Right renal cortex interstitium (tissue), 3 donors: ENCODE data around the gene RYR1. TPM values are rescaled to one million over a fixed set of nuclear protein-coding genes. Genes with fewer than 3 reads are reported as not detected.
"Not testable (repeated sequence)": the region's sequence is repeated elsewhere in the genome, so short reads cannot be mapped to it uniquely, and the experiment has no call there.

Source experiments
- DNase-seq, 3 donors: peaks; one replicate each; pipeline ENCODE4 v3.0.0-alpha.2; 2013; ENCODE audit warnings: low read depth in 3 of 3, low spot score in 2 of 3
- polyA plus RNA-seq, 3 donors: library from polyadenylated mRNA; unstranded; fragments of 120-200 nt; gene quantifications; one replicate each; pipeline ENCODE4 v1.2.1, GENCODE V29; 2013; ENCODE audit not compliant: insufficient read length in 3 of 3

The RYR1 gene
- polyA plus RNA-seq, 3 donors = 4.2 to 5.0 (median 4.6) TPM

DNA sequence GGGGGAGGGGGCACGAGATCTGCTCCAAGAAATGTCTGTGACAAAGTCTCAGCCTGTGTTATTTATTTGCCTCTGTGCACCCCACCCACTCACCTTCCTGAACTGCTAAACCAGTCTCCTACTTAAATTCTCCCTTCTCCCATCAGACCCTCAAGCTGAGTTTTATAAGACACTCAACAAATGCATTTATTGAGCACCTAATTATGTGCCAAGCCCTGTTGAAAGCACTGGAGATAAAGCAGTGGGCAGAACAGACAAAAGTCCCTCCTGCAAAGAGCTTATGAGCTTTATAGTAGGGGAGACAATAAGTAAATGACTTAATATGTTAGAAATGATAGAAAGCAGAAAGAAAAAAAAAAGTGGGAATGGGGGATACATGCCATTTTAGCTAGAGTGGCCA is 34.0 kb upstream of the RYR1 start:
- DNase-seq = no peak

DNA sequence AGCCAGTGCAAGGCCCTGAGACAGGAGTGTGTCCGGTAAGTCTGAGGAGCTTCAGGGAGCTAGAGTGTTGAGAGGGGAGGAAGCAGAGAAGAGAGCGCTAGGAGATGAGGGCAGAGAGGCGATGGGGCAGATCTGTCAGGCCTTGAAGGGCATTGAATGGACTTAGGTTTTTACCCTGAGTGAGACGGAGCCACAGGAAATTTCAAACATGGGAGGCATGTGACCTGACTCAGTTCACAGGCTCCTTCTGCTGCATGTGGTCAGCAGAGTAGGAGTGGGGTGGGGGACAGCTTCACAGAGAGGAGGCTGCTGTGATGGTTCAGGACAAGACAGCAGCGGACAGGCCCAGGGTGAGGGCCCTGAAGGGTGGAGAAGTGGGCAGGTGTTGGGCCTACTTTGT is 33.1 kb upstream of the RYR1 start:
- no peak for DNase-seq

DNA sequence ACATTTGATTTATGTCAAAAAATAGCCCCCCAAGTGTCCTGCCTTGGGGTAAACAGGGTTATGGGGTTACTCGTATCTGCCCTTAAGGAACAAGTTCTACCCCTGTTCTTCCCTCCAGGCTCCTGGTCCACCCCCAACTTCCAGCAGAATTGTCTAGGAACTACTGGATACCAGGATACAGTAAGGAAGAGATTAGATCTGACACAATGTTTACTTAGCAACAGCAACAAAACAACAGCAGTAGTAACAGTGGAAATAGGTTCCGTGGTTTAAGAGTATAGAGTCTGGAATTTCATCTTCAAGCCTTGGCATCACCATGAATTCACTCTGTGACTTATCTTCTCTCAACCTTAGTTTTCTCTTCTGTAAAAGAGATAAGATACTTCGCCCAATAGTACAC is 32.3 kb upstream of the RYR1 start:
- no peak for DNase-seq

DNA sequence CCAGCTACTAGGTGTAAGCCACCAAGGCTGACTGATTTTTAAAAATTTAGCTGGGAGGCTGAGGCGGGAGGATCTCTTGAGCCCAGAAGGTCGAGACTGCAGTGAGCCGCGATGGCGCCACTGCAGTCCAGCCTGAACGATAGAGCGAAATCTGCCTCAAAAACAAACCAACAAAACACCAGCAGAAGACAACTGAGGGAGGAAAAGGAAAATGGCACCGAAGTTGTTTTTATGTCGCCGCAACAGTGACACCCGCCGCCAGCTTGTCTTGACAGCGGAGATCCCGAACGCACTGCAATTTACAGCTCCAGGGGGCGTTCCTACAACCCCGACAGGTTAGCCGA is 30.9 kb upstream of the RYR1 start:
- no peak for DNase-seq

DNA sequence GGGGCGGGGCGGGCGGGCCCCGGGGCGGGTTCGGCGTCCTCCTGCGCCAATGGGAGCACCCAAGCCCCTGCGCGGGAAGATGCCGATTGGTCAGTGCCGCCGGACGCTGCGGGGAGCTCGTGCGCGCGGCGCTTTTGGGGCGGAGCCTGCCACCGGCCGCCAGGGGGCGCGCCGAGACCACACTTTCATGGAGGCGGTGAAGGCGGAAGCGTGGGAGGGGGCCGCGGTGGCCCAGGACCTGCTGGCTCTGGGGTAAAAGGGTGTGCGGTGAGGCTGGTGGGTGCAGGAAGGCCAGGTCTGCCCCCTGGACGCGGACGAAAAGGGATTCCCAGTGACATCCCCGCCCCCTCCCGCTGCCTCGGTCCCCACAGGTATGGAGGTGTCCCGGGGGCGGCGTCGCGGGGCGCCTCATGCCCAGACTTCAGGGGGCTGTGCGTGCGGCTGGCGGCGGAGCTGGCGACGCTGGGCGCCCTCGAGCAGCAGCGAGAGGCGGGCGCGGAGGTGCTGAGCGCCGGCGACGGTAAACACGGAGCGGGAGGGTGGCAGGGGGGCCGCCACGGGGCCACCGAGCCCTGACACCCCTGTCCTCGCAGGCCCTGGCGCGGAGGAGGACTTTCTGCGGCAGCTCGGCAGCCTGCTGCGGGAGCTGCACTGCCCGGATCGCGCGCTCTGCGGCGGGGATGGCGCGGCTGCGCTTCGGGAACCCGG is 30.4 kb upstream of the RYR1 start, which contains the start of gene FAM98C:
Gene FAM98C (plus strand): TSS at position 127 of the 708 bp plus-strand sequence. CDS start 61 bp downstream, at position 188.
- DNase-seq = peak; percentile 91 to 94 (median 93)

DNA sequence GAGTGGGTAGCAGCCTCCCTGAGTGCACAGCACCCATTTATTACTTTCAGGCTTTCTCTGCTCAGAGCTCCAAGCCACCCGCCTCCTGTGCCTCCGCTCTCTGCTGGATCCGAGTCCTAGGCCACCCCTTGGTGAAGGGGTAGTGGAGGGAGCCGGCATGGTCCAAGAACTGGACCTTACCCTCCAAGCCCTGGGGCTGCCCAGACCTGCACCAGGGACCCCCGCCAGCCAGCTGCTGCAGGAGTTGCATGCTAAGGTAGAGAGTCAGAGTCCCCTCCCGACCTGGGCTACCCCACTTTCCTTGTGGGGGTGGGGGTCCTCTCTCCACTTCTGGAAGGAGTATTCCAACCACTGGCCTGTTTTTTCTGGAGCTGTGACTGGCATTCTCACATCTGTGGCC is 28.6 kb upstream of the RYR1 start:
- no peak for DNase-seq

DNA sequence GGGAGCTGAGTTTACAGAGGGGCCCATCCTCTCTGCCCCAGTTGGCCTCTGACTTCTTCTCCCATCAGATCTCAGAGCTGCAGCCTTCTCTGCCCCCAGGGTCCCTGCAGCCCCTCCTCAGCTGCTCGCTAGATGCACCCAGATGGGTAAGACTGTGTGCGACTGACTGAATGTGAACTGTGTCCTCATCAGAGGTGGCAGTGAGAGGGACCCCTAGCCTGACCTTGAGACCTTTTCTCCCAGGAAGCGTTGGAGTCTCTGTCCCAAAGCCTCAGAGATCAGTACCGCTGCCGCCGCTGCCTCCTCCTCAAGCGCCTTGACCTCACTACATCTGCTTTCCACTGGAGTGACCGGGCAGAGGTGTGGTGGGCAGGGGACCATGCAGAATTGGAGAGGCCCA is 28.2 kb upstream of the RYR1 start:
- DNase-seq = no peak

DNA sequence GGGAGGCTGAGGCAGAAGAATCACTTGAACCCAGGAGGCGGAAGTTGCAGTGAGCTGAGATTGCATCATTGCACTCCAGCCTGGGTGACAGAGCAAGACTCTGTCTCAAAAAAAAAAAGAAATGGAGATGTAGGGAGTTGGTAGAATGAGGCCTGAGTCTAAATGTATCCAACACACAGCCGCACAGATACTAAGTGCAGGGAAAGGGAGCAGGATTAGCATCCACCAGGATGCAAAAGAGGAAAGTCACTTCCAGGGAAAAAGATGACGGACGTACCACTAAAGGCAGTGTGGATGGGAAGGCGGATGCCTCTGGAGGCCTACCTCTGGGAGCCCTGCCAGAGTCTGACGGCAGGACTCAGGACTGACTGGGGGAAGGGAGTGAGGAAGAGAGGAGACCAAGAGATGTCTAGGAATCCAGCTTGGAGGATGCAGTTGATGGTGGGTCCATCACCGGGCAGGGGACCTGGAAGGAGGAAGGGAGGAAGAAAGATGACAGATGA is 23.8 kb upstream of the RYR1 start:
- no peak for DNase-seq

DNA sequence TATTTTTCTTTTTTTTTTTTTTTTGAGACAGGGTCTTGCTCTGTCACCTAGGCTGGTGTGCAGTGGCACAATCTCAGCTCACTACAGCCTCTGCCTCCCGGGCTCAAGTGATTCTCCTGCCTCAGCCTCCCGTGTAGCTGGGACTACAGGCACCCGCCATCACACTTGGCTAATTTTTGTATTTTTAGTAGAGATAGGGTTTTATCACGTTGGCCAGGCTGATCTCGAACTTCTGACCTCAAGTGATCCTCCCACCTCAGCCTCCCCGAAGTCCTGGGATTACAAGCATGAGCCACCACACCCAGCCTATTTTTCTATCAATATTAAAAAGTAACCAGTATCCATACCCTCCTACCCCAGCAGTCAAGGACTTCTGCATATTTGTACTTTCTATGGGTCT is 23.1 kb upstream of the RYR1 start:
- DNase-seq = not testable (repeated sequence)

DNA sequence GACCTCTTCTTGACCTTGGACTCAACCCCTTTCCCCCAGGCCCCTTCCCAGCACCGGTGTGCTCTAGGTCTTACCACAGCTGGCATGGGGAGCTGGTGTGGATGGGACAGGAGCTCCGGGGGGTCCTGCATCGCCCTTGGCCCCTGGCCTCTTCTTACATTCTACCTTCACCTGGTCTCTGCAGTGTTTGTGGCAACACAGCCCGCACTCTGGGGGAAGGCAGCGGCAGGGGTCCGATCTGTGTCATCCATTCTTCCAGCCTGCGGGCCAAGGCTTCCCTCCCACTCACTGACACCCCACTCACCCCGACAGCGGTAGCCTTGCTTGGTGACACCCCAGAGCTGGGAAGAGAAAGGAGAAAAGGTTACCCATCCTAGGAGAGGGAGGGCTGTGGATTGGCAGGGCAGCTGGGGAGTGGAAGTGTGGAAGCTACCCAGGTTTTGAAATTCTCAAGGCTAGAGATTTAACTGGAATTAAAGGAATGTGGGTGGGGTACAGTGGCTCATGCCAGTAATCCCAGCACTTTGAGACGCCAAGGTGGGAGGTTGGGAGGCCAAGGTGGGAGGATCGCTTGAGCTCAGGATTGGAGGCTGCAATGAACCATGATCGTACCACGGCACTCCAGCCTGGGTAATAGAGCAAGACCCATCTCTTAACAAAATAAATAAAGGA is 22.3 kb upstream of the RYR1 start:
- DNase-seq = no peak

DNA sequence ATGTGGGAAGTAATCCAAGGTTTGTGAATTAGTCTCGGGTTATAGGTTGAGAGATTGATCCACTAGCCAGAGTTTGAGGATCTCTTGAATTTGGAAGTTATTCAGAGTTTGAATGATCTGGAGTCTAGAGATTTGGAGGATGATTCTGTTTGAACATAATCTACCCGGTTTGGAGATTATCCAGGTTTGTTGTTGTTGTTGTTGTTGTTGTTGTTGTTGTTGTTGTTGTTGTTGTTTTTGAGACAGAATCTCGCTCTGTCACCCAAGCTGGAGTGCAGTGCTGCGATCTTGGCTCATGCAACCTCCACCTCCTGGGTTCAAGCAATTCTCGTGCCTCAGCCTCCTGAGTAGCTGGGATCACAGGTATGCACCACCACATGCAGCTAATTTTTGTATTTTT is 21.6 kb upstream of the RYR1 start:
- not testable (repeated sequence) for DNase-seq

DNA sequence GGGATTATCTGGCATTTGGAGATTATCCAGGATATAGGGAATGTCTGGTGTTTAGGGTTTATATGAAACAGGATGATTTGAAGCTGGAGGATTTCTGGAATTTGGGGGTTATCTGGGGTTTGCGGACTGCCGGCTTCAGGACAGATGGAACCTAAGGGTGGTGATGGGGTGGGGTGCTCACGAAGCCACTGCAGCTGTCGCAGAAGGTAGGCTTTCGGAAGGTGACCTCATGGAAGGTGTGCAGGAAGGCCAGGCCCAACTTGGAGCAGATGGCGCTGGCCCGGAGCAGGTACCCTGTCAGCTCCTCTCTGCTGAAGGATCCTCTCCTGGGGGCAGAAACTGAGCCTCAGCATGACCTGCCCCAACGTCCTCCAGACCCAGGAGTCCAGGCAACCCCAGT is 21.0 kb upstream of the RYR1 start:
- no peak for DNase-seq

DNA sequence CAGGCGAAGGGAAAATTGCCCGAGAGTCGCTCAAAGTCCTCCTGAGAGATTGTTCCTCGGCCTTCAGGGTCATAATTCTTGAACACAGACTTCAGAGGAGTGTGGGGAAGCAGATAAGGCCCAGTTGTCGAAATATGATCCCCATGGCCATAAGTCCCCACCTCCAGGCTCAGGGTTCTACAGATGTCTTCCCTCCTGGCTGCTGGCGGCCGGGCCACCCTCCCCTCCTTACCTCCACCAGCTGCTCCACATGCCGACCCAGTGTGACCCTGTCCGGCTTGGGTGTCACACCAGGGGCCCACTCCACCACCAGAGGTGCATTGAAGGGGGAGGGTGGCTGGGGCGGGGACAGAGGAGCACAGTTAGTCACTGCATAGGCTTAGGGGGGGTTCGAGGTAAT is 20.5 kb upstream of the RYR1 start:
- DNase-seq = no peak

DNA sequence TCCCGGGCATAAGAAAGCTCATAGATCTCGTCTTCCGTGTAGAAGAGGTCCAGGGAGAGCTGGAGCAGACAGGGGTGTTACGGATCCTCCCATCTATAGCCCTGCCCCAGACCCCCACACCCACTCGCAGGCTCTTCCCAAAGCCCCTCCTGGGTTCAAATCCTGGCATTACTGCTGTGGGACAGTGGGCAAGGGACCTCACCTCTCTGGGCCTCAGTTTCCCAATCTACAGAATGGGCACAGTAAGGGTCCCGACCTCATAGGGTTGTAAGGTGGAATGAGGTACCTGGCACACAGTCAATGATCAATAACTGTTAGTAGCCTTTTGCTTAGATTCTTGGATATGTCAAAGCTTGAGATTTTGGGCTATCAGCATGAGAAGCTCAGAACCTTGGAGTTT is 20.1 kb upstream of the RYR1 start:
- no peak for DNase-seq

DNA sequence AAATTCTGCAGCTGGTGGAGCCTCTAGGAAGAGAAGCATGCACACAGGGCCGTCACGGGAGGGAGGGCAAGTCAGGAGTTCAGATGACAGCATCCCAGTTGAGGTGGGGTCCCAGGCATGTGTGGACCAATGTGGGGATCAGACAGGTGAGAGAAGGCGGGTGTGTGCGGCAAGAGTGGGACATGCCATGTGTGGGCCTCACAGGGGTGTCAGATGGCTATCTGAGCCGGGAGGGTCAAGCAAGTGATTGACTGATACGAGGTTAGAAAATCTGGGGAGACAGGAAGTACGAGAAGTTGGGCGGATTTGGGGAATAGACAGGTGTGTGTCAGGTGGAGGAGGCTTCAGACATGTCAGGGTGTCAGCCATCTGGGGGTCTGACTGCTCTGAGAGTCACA is 16.3 kb upstream of the RYR1 start:
- DNase-seq = no peak

DNA sequence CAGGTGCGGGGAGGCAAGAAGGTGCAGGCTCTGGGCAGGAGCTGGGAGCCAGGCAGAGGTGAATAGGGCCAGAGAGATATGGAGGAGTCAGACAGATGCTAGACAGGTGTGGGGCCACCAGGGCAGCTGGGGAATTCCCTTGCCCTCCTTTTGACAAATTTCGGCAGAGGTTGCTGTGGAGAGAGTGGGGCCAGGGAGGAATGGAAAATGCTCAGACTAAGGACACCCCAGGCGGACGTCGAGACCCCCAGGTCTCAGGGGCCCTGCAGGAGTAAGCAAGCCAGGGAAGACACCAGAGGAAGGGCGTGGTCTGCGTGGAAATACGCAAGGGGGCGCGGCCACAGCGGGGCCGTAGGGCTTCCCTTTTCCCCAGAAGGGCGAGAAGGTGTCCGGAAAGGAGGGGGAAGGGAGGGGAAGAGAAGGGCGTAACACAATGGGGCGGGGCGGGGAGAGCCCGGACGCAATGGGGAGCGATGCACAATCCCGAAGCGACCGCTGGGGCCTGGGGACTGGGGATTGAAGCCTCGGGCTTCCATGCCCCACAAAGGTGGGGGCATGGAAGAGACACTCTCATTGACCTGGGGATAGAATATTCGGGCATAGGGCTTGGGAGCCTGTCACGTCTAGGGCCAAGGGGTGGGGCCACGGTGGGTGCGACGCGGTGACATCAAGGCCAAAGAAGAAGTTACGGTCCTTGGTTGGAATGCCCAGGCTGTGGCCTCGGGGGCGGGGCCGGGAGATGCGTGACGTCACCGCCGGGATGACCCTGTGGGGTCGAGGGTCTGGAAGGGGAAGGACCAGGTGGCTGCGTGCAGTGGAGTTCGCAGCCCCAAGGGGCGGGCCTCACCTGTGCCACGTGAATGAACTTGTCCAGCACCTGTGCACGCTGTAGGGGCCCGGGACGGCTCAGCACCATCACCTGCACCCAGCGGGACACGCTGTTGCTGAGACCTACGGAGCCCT is 15.7 kb upstream of the RYR1 start:
- DNase-seq = no peak

DNA sequence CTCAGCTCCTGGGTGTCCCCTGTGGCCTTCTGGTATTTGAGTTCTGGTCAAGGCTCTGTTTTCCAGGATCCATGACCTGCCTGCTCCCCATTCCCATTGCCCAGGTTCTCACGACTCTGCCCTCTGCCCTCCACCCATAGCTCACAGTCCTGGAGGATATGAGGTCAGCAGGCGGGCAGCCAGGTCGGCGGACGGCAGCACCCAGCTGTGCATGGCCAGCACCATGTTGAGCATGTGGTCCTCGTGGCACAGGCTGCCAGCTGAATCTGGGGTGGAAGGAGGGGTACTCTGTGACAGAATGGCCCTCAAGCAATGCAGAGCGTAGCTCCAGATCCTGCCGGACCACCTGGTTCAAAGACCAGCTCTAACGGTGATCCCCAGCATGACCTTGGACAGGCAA is 12.6 kb upstream of the RYR1 start:
- no peak for DNase-seq

DNA sequence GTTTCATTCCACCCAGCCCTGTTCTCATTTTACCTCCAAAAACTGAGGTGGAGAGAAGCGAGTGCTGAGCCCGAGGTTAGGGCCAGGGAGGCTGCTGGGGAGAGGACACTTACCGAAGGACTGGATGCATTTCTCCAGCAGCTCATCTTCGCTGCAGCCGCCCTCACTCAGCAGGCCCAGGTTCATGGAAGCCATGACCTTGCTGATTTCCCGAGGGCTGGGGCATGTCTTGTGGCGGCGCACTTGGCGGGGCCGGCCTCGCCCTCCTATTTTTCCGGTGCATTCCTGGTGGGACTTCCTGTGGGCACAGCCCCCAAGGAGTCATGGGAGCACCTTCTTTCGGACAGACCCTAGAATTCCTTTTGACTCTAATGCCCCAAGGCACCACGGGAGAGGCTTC is 11.6 kb upstream of the RYR1 start:
- no peak for DNase-seq

DNA sequence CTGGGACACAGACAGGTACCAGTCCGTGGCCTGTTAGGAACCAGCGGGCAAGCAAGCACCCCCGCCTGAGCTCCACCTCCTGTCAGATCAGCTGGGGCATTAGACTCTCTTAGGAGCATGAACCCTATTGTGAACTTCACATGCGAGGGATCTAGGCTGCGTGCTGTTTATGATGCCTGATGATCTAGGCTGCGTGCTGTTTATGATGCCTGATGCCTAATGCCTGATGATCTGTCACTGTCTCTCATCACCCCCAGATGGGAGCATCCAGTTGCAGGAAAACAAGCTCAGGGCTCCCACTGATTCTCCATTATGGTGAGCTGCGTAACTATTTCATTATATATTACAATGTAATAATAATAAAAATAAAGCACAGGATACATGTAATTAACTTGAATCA is 11.1 kb upstream of the RYR1 start:
- DNase-seq = no peak

DNA sequence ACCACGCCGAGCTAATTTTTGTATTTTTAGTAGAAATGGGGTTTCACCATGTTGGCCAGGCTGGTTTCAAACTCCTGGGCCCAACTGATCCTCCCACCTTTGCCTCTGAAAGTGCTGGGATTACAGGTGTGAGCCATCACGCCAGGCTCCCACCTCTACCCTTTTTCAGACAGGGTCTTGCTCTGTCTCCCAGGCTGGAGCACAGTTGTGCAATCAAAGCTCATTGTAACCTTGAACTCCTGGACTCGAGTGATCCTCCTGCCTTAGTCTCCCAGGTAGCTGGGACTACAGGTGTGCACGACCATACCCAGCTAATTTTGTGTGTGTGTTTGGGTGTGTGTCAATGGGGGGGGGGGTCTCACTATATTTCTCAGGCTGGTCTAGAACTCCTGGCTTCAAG is 9.2 kb upstream of the RYR1 start:
- no peak for DNase-seq

DNA sequence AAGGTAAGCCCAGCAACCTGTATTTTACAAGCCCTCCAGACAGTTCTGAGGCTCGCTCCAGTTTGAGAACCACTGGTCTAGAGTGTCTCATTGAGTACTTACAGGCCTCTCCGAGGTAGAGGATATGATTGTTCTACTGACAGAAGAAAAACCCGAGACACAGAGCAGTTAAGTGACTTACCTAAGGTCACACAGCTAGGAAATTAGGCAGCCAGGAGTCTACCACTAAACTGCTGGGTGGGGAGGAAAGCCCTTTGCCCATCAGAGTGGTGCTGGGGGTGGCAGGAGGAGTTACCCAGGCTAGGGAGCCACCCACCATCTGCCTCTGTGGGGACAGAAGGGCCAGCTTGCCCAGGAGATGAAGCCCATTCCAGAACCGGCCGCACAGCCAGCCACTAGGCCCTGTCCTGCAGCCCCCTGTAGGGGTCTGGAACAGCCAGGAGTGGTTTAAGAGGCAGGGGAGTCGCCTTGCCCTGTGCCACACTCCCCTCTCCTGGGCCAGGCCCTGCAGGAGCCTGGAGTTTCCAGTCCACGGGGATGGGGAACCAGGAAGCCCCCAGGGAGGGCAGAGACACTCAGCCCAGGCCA is 8.2 kb upstream of the RYR1 start:
- DNase-seq = no peak
